NCI-H345 (cell line): Measurements from ENCODE around the gene KCNJ8.
"Not testable (repeated sequence)": the region's sequence is repeated elsewhere in the genome, so short reads cannot be mapped to it uniquely, and the experiment has no call there.

Experiments used
- DNase-seq: peaks from one replicate; lab custom pipeline; 2025; lab: John Stamatoyannopoulos, UW

Gene KCNJ8

GRCh38 chr12:21774358-21775132 is at the start of gene KCNJ8:
KCNJ8 (minus strand) TSS chr12:21774706; CDS start chr12:21773616, 1,090 bp downstream.
- peak; percentile 51 for DNase-seq

GRCh38 chr12:21823581-21823980 is 49.1 kb upstream of the KCNJ8 start:
- no peak for DNase-seq

GRCh38 chr12:21819678-21820077 is 45.2 kb upstream of the KCNJ8 start:
- no peak for DNase-seq

DNA sequence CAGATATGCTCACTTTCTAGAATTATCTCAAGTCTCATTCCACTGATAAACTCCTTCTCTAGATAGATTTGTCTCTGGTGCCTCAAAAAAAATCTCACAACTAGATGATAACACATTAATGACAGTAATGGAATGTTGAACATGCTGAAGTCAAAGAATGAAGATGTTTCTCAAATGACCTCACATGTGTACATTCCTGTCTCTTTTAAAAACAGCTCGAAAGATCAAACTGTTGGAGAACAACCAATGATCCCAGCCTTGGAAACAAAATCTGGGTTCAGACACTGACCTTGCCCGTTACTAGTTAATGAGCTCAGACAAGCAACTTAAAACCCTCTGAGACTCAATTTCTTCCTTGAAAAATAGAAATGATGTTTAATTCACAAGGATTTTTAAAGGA is 44.7 kb upstream of the KCNJ8 start:
- DNase-seq = no peak

DNA sequence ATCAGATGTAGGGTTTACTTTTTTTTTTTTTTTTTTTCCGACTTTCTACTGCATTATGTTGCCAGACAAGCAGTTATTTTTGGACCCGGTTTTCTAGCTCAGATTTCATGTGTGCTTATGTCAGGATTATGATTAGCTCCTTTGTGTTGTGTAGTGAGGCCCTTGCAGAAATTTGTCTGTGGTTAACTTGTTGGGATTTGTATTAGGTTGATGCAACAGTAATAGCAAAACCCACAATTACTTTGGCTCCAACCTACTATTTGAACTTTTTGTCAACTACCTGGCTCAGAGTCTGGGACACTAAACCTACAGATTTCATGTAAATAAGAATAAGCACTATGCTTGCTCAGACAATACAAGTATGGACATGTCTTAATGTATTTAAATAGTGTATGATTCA is 44.1 kb upstream of the KCNJ8 start:
- DNase-seq = no peak

- DNase-seq = no peak
Measured at GRCh38 chr12:21815306-21816062, 41.0 kb upstream of the KCNJ8 start.

DNA sequence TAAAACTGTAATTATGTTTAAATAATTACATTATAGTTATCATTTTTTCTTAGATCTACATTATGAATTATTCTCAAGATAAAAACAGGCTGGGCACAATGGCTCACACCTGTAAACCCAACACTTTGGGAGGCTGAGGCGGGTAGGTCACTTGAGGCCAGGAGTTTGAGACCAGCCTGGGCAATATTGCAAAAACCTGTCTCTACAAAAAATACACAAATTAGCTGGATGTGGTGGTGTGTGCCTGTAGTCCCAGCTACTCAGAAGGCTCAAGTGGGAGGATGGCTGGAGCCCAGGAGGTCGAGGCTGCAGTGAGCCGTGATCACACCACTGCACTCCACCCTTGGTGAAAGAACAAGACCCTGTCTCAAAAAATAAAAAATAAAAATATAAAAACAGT is 40.3 kb upstream of the KCNJ8 start:
- DNase-seq = no peak

DNA sequence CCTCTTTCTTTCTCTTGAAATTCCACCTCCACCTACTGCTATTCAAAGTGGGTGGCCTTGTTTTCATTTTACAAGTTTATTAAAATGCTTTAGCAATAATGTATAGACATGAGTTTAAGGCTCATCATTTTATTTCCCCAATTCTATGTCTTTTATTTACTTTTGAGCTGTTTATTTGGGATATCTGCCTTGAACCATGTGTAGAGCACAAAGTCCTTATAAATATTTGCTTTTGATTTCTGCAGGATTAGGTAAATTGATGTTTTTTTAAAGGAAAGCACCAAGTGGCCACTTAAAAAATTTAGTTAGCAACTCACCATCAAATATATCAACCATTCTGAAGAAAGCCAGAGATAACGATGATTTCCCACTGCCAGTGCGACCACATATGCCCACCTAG is 39.8 kb upstream of the KCNJ8 start:
- no peak for DNase-seq

GRCh38 chr12:21813751-21814150 is 39.2 kb upstream of the KCNJ8 start:
- no peak for DNase-seq

DNA sequence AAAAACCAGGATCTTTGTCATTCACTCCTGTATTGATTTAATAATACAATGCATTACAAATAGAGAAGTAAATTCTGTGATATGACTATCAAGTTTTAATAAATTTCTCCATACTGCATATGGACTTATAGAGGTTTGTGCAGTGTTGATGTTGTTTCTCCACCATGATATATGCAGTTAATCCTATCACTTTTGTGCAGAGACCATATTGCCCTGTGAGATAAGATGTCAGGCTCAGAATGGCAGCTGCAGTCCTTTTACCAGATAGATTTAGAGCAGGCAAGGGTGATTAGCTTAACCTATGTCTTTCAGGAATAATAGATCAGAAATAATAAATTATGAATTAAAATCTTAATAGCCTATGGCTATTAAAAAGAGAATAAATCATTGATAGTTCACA is 38.6 kb upstream of the KCNJ8 start:
- no peak for DNase-seq

DNA sequence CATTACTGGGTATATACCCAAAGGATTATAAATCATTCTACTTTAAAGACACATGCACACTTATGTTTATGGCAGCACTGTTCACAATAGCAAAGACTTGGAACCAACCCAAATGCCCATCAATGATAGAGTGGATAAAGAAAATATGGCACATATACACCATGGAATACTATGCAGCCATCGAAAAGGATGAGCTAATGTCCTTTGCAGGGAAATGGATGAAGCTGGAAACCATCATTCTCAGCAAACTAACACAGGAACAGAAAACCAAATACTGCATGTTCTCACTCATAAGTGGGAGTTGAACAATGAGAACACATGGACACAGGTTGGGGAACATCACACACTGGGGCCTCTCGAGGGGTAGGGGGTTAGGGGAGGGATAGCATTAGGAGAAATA is 37.8 kb upstream of the KCNJ8 start:
- DNase-seq = not testable (repeated sequence)

- DNase-seq = no peak
Measured at GRCh38 chr12:21809100-21809499, 34.6 kb upstream of the KCNJ8 start.

GRCh38 chr12:21806255-21806654 is 31.7 kb upstream of the KCNJ8 start:
- no peak for DNase-seq

DNA sequence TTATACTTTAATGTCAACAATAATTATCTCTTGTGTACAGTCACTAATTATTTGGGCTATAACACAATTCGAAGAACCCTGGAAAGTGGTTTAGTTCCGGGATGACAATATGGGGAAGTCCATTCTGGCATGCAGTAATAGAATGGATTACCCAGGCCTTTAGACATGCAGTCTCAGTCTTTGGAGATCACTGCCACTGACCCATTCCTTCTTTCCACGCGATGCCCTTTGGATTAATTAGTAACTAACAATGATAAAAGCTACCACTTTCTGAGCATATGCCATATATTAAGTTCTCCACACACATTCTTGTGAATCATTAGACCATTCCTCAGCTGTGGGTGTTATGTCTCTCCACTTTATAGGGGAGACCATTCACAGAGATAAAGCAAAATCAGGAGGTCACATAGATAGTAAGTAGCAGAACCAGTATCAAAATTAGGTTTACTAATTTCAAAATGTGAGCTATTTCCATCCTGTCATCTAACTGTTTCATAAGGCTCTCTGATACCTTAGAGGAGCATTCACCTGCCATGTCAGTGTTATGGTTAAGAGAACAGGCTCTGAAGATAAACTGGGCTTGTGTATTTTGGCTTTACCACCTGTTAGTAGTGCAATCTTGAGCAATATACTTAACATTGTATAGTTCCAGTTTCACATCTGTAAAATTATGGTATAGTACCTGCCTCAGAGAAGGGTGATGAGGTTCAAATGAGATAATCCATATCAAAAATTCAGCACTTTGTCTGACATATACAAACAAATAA is 27.2 kb upstream of the KCNJ8 start:
- no peak for DNase-seq

- DNase-seq = no peak
Measured at GRCh38 chr12:21800011-21800410, 25.5 kb upstream of the KCNJ8 start.

- DNase-seq = no peak
Measured at GRCh38 chr12:21797539-21797938, 23.0 kb upstream of the KCNJ8 start.

DNA sequence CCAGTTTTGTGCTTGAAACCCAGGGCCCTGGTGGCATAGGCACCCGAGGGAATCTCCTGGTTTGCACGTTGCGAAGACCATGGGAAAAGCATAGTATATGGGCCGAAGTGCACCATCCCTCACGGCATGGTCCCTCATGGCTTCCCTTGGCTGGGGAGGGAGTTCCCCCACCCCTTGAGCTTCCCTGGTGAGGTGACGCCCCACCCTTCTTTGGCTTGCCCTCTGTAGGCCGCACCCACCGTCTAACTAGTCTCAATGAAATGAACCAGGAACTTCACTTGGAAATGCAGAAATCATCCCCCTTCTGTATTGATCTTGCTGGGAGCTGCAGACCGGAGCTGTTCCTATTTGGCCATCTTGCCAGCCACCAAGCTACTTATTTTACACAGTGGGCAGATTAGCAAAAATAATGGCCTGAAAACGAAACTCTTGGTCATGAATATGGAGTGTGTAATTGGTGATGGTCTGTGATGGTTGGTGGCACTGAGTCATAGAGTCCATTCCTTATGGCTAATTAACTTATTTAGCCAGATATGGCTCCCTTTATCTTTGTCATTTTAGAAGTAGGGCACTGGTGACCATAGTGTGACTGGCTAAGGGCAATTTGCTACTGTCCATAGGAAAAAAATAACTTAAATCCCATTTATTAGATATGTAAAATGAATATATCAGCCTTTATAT is 21.3 kb upstream of the KCNJ8 start:
- DNase-seq = no peak

- DNase-seq = not testable (repeated sequence)
Measured at GRCh38 chr12:21794807-21795595, 20.5 kb upstream of the KCNJ8 start.

DNA sequence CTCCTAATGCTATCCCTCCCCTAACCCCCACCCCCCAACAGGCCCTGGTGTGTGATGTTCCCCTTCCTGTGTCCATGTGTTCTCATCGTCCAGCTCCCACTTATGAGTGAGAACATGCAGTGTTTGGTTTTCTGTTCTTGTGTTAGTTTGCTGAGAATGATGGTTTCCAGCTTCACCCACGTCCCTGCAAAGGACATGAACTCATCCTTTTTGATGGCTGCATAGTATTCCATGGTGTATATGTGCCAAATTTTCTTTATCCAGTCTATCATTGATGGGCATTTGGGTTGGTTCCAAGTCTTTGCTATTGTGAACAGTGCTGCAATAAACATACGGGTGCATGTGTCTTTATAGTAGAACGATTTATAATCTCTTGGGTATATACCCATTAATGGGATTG is 15.2 kb upstream of the KCNJ8 start:
- DNase-seq = not testable (repeated sequence)

- DNase-seq = no peak
Measured at GRCh38 chr12:21788089-21788983, 13.8 kb upstream of the KCNJ8 start.
